Right renal cortex interstitium (tissue), 3 donors: ENCODE results near the gene MTCH1. TPM values are rescaled to one million over a fixed set of nuclear protein-coding genes. Genes with fewer than 3 reads are reported as not detected.

ENCODE experiments used
- DNase-seq, 3 donors: peaks; one replicate each; pipeline ENCODE4 v3.0.0-alpha.2; 2013; ENCODE audit warnings: low read depth in 3 of 3, low spot score in 2 of 3
- polyA plus RNA-seq, 3 donors: library from polyadenylated mRNA; unstranded; fragments of 120-200 nt; gene quantifications; one replicate each; pipeline ENCODE4 v1.2.1, GENCODE V29; 2013; ENCODE audit not compliant: insufficient read length in 3 of 3

The MTCH1 gene, protein sequence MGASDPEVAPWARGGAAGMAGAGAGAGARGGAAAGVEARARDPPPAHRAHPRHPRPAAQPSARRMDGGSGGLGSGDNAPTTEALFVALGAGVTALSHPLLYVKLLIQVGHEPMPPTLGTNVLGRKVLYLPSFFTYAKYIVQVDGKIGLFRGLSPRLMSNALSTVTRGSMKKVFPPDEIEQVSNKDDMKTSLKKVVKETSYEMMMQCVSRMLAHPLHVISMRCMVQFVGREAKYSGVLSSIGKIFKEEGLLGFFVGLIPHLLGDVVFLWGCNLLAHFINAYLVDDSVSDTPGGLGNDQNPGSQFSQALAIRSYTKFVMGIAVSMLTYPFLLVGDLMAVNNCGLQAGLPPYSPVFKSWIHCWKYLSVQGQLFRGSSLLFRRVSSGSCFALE
- polyA plus RNA-seq = 100 to 1,000 TPM; 155 to 178 (median 165) TPM

DNA sequence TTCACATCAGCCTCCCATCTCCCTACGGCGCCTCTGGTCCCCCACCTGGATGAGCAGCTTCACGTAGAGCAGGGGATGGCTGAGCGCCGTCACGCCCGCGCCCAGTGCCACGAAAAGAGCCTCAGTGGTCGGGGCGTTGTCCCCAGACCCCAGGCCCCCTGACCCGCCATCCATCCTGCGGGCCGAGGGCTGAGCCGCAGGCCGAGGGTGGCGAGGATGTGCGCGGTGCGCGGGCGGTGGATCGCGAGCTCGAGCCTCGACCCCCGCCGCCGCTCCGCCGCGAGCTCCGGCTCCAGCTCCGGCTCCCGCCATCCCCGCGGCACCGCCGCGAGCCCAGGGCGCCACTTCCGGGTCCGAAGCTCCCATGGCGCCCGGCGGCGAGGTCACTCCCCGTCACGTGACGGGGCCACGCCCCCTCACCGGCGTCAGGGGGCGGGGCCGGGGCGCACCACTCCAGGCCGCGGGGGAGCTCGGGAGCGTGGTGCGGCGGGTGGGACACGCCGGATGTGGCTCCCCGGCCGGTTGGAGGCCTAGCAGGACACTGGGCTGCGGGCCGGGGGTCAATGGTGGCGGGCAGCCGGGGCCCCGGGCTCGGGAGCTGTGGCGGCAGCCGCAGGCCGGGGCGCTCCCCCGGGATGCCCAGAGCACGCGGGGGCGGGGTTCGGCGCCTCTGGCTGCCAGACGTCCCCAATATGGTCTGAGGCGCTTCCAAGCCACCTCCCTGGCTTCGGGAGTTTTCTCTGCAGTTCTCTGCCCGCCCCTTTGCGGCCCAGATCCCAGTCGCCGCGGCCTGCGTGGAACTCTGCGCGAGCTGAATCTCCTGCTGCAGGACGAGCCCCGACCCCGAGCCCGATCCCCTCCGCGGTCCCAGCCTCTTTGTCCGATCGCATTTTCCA, at the start of gene MTCH1:
MTCH1 (minus strand) TSS at position 389 of the 896 bp plus-strand sequence; CDS start at position 366, 23 bp downstream.
- DNase-seq = peak in 2 of 3 donors; percentile 81 to 83

DNA sequence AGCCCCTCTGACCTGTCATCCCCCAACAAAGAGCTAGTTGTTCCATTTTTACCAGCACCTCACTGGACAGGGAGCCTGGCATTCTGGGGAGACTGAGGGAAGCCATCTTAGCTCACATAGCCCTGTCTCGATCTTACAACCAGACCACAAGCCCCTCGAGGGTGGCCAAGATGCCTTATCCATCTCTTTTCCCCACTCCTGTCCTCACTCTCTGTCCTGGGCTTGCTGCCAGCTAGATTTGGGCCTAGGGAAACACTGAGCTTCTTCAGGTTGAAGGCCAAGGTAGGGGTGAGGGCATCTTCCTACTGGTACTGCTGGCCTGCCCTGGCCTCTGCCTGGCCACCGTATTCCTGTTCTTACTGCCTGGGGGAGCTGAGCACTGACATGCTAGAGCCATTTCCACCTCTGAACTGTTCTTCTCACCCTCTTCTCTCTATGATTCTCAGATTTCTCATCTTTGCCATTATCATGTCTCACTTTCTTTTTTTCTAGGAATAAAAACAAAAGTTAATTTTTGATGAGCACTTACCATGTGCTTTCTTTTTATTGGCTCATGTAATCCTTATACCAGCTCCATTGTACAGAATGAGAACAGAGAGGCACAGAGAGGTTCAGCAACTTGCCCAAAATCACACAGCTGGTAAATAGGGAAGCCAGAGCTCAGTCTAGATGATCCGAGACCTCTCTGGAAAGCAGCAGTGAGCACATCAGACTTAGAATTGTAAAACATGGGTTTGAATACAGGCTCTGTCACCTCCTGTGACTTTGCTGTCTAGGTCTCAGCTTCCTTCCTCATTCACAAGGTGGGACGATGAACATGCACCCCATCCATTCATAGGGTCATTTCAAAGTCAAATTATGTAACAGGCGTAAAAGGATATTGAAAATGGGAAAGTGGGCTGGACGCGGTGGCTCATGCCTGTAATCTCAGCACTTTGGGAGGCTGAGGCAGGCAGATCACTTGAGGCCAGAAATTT, 48.1 kb upstream of the MTCH1 start:
- DNase-seq = no peak

DNA sequence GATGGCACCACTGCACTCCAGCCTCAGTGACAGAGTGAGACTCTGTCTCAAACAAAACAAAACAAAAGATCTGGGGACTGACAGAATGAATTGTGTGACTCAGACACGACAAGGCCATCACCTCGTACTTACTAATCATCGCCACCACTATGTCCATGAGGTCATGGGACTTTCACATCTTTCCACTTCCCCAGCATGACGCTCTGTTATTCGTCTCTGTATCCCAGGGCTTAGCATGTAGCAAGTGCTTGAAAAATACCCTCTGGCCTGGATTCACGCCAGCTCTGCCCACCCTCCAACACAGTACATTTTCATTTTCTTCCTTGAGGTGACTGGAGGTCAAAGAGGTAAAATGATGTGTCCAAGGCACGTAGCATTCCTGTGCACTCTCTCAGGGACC, 47.3 kb upstream of the MTCH1 start:
- DNase-seq = no peak

DNA sequence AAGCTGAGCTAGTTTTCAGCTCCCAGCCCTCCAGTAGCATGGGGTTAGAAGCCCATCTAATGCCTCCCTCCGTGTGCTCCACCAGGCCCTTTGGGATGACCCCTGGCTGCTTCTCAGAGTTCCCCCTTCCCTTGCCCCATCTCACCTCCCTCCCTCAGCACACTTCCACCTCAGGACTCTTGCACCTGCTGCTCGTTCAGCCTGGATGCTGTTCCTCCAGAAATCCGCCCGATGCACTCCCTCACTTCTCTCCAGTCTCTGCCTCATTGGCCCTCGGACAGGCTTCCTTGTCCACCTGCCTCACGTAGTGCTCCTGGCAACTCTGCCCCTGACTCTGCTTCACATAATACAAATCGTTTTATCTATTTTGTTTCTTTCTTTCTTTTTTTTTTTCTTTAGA, 46.2 kb upstream of the MTCH1 start:
- no peak for DNase-seq

DNA sequence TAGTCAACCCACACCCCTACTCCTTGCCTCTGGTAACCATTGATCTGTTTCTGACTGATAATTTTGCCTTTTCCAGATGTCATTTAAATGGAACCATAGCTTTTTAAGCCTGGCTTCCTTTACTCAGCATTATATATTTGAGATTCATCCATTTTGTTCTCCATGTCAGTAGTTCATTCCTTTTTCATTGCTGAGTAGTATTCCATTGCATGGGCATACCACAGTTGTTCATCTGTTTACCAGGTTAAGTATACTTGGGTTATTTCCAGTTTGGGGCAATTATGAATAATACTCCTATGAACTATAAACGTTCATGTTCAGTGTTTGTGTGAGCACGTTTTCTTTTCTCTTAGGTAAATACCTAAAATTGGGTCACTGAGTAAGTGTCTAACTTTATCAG, 44.6 kb upstream of the MTCH1 start:
- no peak for DNase-seq

DNA sequence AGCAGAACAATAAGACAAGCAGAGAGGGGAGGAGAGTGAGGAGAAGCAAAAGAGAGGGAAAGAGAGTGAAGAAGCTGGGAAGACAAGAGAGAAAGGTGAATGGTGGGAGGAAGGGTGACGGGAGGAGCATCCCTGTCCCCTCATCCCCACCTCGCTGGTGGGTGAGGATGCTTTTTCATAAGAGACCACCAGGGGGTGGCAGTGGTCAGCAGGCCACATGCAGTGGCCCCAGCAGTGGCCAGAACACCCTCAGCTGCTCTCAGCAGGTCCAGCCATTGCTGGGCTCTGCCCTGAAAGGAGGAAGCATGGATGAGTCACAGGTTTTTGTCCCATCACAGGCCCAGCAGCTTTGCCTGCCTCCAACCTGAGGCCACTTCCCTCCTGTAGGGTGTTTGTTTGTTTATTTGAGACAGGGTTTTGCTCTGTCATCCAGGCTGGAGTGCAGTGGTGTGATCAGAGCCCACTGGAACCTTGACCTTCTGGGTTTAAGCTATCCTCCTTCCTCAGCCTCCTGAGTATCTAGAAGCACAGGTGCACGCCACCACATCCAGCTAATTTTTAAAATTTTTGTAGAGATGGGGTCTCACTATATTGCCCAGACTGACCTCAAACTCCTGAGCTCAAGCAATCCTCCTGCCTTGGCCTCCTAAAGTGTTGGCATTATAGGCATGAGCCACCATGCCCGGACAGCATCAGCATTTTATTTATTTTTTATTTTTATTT, 43.4 kb upstream of the MTCH1 start:
- DNase-seq = no peak

DNA sequence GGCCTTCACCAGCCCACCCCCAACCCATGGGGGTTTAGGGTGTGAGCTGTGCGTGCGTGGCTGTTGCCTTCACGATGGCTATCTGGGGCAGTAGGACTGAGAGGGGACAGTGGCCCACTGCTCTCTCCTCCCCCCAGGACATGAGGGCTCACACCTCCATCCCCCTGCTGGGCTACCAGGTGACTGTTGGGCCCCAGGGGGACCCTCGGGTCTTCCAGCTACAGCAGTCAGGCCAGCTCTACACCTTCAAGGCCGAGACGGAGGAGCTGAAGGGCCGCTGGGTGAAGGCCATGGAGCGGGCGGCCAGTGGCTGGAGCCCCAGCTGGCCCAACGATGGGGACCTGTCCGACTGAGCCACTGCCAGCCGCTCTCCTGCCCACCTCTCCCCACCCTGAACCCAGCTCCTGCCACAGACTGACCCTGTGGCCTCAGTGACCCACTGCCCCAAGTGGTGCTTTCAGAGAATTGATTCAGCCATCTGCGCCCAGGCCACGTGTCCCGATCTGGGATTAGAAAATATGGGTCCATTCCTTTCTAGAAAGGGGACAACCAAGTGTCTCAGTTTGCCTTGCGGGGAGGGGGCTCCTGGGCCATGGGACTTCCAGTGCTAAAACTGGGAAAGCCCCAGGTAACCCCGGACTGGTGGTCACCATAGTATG, 41.9 kb upstream of the MTCH1 start:
- DNase-seq = no peak

DNA sequence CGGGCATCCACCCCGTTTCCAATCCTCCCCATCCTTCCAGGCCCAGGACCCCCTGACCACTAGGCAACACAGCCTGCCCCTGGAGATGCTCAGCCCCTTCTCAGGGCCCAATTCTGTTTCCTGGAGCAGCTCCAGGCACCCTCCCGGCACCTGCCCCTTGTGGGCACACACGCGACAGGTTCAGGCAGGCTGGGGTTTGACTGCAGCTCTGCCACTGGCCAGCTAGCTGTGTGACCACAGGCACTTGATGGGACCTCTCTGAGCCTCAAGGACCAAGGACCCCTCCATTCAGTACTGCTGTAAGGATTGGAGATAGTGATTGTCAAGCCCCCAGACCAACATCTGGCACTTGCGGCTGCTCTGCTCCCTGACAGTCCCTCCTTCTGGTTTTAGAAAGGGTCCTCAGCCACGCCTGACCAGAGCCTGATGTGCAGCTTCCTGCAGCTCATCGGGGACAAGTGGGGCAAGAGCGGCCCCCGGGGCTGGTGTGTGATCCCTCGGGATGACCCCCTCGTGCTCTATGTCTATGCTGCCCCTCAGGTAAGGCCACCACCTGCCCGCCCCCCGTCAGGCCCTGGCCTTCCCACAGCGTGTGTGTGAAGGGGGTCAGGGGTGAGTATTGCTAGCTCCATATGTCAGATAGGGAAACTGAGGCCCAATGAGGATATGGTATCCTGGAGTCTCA, 41.2 kb upstream of the MTCH1 start:
- DNase-seq = no peak

DNA sequence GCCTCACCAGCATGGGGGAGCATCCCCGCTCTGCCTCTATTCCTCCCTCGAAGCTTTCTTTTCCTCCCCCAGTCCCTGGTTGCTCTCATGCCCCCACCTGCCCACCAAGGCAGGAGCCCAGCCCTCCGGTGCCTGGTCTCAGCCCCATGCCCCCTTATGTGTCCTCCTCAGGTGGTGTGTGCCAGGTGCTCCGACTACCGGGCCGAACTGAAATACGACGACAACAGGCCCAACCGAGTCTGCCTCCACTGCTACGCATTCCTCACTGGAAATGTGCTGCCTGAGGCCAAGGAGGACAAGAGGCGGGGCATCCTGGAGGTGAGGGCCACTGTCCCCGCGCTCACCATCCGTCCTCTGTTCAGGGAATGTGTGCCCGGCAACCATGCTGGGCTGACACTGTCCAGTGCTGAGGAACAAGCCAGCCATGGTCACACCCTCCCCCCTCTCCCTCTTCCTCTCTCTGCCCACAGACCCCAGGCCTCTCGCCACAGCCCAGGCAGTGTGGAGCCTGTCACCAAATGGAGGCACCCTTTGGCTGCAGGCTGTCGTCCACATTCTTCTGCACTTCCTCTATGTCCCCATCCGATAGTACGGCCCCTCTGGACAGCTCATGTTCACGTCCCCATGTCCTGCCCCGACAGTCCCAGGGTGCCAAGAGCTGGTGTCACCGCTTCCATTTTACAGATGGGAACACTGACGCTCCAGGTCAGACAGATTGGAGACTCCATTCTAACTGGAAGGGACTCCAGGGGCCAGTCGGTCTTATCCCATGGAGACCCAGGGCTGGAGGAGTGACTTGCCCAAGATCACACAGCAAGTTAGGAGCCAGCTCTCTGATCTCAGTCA, 39.8 kb upstream of the MTCH1 start:
- DNase-seq = no peak

DNA sequence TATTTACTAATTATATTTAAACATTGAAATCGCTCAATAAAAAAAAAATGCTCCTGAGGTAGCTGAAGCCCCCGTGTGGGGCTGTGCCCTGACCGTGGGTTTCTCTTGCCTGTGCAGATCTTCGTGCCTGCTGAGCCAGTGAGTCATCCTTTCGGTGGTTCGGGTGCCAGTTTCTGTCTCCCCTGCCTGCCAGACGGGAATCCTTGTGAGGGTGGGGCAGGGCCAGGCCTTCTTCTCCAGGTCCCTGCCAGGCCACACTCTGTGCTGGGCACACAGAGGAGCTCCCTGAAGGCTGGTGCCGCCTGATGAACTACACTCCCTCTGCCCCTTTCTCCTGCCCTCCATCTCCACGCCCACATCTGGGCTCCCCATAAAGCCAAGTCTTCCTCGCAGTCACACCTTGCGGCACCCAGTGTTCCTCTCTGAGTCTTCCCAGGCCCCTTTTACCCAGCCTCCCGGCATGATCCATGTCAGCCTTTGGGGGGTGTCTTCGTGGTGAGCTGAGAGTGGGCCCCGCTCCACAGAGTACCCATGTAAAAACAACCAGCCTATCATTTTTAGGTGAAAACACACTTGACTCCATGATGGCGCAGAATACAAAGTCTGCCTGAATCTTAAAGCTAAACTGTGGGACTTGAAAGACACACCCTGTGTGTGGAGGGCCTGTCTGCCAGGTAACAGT, 38.8 kb upstream of the MTCH1 start:
- DNase-seq = no peak

DNA sequence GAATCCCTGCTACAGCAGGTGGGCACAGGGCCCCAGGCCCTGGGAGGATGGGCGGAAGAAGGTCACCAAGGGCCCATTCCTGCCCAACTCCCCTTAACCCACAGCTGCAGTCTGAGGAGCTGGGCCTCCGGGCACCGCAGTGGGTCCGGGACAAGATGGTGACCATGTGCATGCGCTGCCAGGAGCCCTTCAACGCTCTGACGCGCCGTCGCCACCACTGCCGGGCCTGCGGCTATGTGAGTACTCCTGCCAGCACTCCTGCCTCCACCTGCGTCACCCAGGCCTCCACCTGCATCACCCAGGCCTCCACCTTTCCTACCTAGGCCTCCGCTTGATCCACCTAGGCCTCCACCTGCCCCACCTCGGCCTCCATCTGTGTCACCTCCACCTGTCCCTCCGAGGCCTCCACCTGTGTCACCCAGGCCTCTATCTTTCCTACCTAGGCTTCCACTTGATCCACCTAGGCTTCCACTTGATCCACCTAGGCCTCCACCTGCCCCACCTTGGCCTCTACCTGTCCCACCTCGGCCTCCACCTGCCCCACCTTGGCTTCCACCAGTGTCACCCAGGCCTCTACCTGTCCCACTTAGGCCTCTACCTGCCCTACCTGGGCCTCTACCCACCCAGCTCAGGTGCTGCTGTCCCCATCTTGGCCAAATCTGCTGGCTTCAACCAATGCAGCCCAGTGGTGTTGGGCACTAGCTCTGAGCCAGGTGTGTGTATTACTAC, 36.3 kb upstream of the MTCH1 start:
- DNase-seq = no peak

DNA sequence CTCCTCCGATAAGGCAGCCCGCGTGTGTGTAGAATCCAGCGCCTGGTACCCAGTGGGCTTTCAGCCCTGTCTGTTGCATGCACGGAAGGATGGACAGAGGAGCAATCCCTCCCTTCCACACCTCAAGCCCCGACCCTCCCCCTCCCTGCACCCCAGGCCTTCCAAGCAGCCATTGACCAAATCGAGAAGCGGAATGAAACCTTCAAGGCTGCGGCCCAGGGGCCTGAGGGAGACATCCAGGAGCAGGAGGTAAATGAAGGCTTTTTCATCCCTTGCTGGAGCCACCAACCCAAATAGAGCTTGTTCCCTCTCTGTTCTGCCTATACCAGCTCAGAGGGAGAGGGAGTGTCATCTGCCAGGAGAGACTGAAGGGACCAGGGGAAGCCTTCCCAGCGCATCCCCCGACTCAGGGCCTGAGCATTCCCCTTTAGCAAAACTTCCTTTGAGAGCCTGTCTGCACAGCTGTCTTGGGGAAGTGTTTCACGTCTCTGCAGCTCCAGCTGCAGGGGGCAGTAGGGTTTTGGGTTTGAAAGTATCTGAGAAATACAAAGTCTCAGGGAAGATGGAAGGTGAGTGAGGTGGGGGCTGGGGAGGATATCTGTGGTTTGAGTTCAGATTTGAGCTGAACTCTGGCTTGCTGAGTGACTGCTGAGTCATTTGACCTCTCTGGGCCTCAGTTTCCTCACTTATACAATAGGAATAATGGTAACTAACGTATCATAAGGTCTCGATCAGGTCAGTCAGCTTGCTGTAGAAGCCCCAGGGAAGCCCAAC, 35.5 kb upstream of the MTCH1 start:
- DNase-seq = no peak

DNA sequence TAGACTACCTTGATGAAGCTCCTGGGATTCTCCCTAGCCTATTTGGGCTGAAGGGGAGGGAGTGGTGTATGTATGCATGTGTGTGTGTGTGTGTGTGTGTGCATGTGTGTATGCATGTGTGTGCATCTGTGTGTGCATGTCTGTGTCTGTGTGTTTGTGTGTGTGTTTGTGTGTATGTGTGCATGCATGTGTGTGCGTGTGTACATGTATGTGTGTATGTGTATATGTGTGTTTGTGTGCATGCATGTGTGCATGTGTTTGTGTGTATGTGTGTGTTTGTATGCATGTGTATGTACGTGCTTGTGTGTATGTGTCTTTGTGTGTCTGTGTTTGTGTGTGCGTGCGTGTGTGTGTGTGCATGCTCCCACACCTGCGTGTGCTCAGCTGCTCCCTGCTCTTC, 34.8 kb upstream of the MTCH1 start:
- no peak for DNase-seq

DNA sequence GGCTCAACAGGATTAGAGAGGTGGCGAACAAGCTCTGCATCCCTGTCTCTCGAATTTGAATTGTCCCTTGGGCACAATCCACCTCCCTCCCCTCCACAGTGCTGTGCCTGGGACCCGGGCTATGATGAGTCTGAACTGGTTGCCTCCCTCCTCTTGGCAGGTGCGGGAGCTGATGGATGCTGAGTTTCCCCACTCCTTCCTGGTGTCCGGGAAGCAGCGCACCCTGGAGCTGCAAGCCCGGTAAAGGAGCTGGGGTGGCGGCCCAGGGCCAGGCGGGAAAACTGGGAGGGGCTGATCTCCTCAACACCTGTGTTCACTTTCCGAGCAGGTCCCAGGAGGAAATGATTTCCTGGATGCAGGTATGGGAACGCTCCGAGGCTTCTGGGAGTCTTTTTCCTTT, 34.4 kb upstream of the MTCH1 start:
- DNase-seq = no peak

DNA sequence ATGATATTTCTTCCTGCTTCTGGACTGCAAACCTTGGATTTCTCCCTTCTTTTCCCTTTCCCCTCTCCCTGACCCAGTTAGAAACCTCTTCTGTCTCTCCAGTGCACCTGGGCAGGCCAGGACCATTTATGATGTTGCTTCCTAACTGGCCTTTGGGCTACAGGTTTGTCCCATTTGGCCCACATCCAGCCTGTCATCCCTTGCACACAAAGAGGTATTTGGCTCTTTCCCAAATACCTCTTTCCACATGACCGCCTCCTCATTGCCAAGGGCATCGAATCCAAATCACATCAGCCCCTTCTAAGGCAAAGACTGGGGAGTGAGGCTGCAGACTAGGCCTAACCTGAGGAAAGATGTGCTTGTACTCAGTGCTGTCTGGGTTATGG, 33.1 kb upstream of the MTCH1 start:
- no peak for DNase-seq
